ENCODE measurements around the gene PCSK9.
A peak's percentile ranks its signal among the peaks of the same experiment; 100 is the strongest.
"Not testable (repeated sequence)": the region's sequence is repeated elsewhere in the genome, so short reads cannot be mapped to it uniquely, and the experiment has no call there.

The PCSK9 gene

GRCh38 chr1:55010194-55010886 lies 29.0 kb upstream of the PCSK9 start:
- FAIRE-seq, result no peak

GRCh38 chr1:55010887-55011217 lies 28.5 kb upstream of the PCSK9 start:
- FAIRE-seq, result no peak

- no peak for FAIRE-seq
Observed at GRCh38 chr1:55012661-55013060, 26.7 kb upstream of the PCSK9 start.

GRCh38 chr1:55015123-55015522 lies 24.2 kb upstream of the PCSK9 start:
- no peak for FAIRE-seq

GRCh38 chr1:55015731-55016620 lies 23.4 kb upstream of the PCSK9 start:
- FAIRE-seq, result no peak

- FAIRE-seq, result no peak
Observed at GRCh38 chr1:55018395-55018794, 21.0 kb upstream of the PCSK9 start.

- FAIRE-seq, result peak; percentile 68
Observed at GRCh38 chr1:55021942-55022546, 17.3 kb upstream of the PCSK9 start.

GRCh38 chr1:55024163-55024562 lies 15.2 kb upstream of the PCSK9 start:
- not testable (repeated sequence) for FAIRE-seq

GRCh38 chr1:55026682-55027081 lies 12.7 kb upstream of the PCSK9 start:
- FAIRE-seq, result not testable (repeated sequence)

- FAIRE-seq, result not testable (repeated sequence)
Observed at GRCh38 chr1:55031098-55031497, 8.2 kb upstream of the PCSK9 start.

GRCh38 chr1:55033265-55033614 lies 6.1 kb upstream of the PCSK9 start:
- no peak for FAIRE-seq

GRCh38 chr1:55034476-55035133 lies 4.7 kb upstream of the PCSK9 start:
- no peak for FAIRE-seq

GRCh38 chr1:55035904-55036303 lies 3.4 kb upstream of the PCSK9 start:
- FAIRE-seq, result no peak

- no peak for FAIRE-seq
Observed at GRCh38 chr1:55037733-55038551, 1.4 kb upstream of the PCSK9 start.

- FAIRE-seq, result no peak
Observed at GRCh38 chr1:55038552-55038838, 853 bp upstream of the PCSK9 start.

GRCh38 chr1:55038974-55039341 lies 390 bp upstream of the PCSK9 start:
- no peak for FAIRE-seq

- FAIRE-seq, result no peak
Observed at GRCh38 chr1:55040083-55040932, 960 bp downstream of the PCSK9 start.

- FAIRE-seq, result no peak
Observed at GRCh38 chr1:55040933-55041494, 1.7 kb downstream of the PCSK9 start.

GRCh38 chr1:55041613-55042012 lies 2.3 kb downstream of the PCSK9 start:
- FAIRE-seq, result no peak

- no peak for FAIRE-seq
Observed at GRCh38 chr1:55043011-55043410, 3.7 kb downstream of the PCSK9 start.

GRCh38 chr1:55043726-55044125 lies 4.4 kb downstream of the PCSK9 start:
- FAIRE-seq, result no peak

Data from A204.1 (cell line).